Liver (tissue), 4 donors: ENCODE results near the gene USP38. TPM values are rescaled to one million over a fixed set of nuclear protein-coding genes. Genes with fewer than 3 reads are reported as not detected.

Source experiments
- polyA plus RNA-seq, 2 donors: library from polyadenylated mRNA; stranded (reverse) in 1 of 2; unstranded in 1 of 2; fragments of 200-250 nt in 1 of 2; fragments of >200 nt in 1 of 2; fragmentation: Nextera tagmentation in 1 of 2; extraction: Ambion mirVana in 1 of 2; gene quantifications; one replicate each; pipeline versions ENCODE4 v1.2.1 to v1.2.3, GENCODE V29; 2013 to 2015
- total RNA-seq, 2 donors: library from RNA; depleted of rRNA; stranded (reverse); fragments of >200 nt; gene quantifications; one replicate each; pipeline ENCODE4 v1.2.3, GENCODE V29; 2014
- donor health status: healthy.
- donor health status: healthy.
- donor health status: healthy.

The USP38 gene
- total and polyA plus RNA-seq, 4 donors, result 6.1 to 36.1 (median 18.2) TPM

Other genes with a start within 250 kb of the USP38 start
- gene GAB1, start 152.0 kb downstream of the USP38 start, total RNA-seq, result 10 to 100 TPM; 11.1 to 31.3 TPM
- 1 to 10 TPM; 2.4 to 2.7 TPM for gene GAB1, start 152.0 kb downstream of the USP38 start, polyA plus RNA-seq